ENCODE data around the gene PDE4B. TPM values are rescaled to one million over a fixed set of nuclear protein-coding genes. Genes with fewer than 3 reads are reported as not detected.

The PDE4B gene
- total RNA-seq, 1 donor from 2014 or later: 1.2 TPM

GRCh38 chr1:65818966-65819365 is 26.3 kb downstream of the PDE4B start:
- no peak overlapping the region for H3K9ac ChIP-seq
- TF ChIP-seq, protein P1, sequence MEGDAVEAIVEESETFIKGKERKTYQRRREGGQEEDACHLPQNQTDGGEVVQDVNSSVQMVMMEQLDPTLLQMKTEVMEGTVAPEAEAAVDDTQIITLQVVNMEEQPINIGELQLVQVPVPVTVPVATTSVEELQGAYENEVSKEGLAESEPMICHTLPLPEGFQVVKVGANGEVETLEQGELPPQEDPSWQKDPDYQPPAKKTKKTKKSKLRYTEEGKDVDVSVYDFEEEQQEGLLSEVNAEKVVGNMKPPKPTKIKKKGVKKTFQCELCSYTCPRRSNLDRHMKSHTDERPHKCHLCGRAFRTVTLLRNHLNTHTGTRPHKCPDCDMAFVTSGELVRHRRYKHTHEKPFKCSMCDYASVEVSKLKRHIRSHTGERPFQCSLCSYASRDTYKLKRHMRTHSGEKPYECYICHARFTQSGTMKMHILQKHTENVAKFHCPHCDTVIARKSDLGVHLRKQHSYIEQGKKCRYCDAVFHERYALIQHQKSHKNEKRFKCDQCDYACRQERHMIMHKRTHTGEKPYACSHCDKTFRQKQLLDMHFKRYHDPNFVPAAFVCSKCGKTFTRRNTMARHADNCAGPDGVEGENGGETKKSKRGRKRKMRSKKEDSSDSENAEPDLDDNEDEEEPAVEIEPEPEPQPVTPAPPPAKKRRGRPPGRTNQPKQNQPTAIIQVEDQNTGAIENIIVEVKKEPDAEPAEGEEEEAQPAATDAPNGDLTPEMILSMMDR (IDR thresholded peaks at IDR 0.05): no peak
- TF ChIP-seq EZH2phosphoT487 (IDR thresholded peaks at IDR 0.05): no peak
- TF ChIP-seq EZH2 (IDR thresholded peaks at IDR 0.05): no peak
- H4K20me1 ChIP-seq (ENCODE audit: low read depth): no peaks in the 10 kb centered on the region
- Mint-ChIP-seq H3K27ac (no peak overlapping the region), H3K4me1 (peaks cover 3% of the 10 kb centered on the region), H3K36me3 (no peaks in the 10 kb centered on the region), H3K27me3 (ENCODE audit: insufficient read depth, low read depth) (no peaks in the 10 kb centered on the region), H3K9me3 (no peaks in the 10 kb centered on the region), H3K4me3 (no peak overlapping the region)
- H3K27ac ChIP-seq: no peak overlapping the region
- H2AFZ ChIP-seq (replicated peaks): no peak overlapping the region
- H3K36me3 ChIP-seq: no peaks in the 10 kb centered on the region
- no peak overlapping the region for H3K4me3 ChIP-seq
- no peak for DNase-seq (ENCODE audit: low spot score)
- H3F3A ChIP-seq (ENCODE audit: low read depth): no peaks in the 10 kb centered on the region
- H3K9me3 ChIP-seq (ENCODE audit: low read depth): no peaks in the 10 kb centered on the region
- H3K79me2 ChIP-seq (ENCODE audit: low read depth): no peaks in the 10 kb centered on the region
- no peaks in the 10 kb centered on the region for H3K4me1 ChIP-seq
- no peak overlapping the region for H3K4me2 ChIP-seq
- H3K27me3 ChIP-seq: no peaks in the 10 kb centered on the region

GRCh38 chr1:65820983-65821382 is 28.3 kb downstream of the PDE4B start:
- no peak overlapping the region for H3K27ac ChIP-seq
- no peaks in the 10 kb centered on the region for H3K4me1 ChIP-seq
- Mint-ChIP-seq H3K27me3 (ENCODE audit: insufficient read depth, low read depth) (no peaks in the 10 kb centered on the region), H3K36me3 (no peaks in the 10 kb centered on the region), H3K4me1 (peaks cover 3% of the 10 kb centered on the region), H3K9me3 (no peaks in the 10 kb centered on the region), H3K27ac (no peak overlapping the region), H3K4me3 (no peak overlapping the region)
- H4K20me1 ChIP-seq (ENCODE audit: low read depth): no peaks in the 10 kb centered on the region
- no peak overlapping the region for H2AFZ ChIP-seq (replicated peaks)
- no peak overlapping the region for H3K4me3 ChIP-seq
- TF ChIP-seq EZH2 (IDR thresholded peaks at IDR 0.05) (no peak), EZH2phosphoT487 (IDR thresholded peaks at IDR 0.05) (no peak)
- TF ChIP-seq, protein P1 (IDR thresholded peaks at IDR 0.05): no peak
- no peak overlapping the region for H3K4me2 ChIP-seq
- H3K27me3 ChIP-seq: no peaks in the 10 kb centered on the region
- H3K79me2 ChIP-seq (ENCODE audit: low read depth): no peaks in the 10 kb centered on the region
- DNase-seq (ENCODE audit: low spot score): no peak
- H3K9ac ChIP-seq: no peak overlapping the region
- H3K36me3 ChIP-seq: no peaks in the 10 kb centered on the region
- no peaks in the 10 kb centered on the region for H3F3A ChIP-seq (ENCODE audit: low read depth)
- H3K9me3 ChIP-seq (ENCODE audit: low read depth): no peaks in the 10 kb centered on the region

DNA sequence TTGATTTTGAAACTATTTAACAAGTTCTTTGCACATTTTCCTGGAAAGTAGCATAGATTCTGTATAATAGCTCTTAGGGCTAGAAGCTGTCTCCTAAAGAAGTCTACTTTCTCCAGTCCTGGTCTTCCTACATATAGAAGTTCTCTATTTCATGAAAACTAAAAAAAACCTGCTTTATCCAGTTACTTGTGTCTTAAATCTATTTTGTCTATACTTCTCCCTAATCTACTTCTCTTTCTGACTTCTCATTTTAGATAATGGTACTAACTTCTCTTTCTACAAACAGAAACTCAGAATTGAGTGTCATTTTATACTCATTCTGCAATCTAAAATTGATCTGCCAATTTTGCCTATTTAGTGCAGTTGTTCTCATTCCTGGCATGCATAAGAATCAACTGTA is 28.7 kb downstream of the PDE4B start:
- H3K4me3 ChIP-seq: no peak overlapping the region
- H3K4me2 ChIP-seq: no peak overlapping the region

More for the DNA sequence above, 28.7 kb downstream of the PDE4B start:
- H3K4me3 Mint-ChIP-seq: no peak overlapping the region
- peaks cover 3% of the 10 kb centered on the region for H3K4me1 Mint-ChIP-seq
- H3K4me1 ChIP-seq: no peaks in the 10 kb centered on the region
- H3K27me3 Mint-ChIP-seq (ENCODE audit: insufficient read depth, low read depth): no peaks in the 10 kb centered on the region
- TF ChIP-seq EZH2phosphoT487 (IDR thresholded peaks at IDR 0.05): no peak
- TF ChIP-seq, protein P1 (IDR thresholded peaks at IDR 0.05): no peak
- TF ChIP-seq EZH2 (IDR thresholded peaks at IDR 0.05): no peak
- H3F3A ChIP-seq (ENCODE audit: low read depth): no peaks in the 10 kb centered on the region
- no peaks in the 10 kb centered on the region for H4K20me1 ChIP-seq (ENCODE audit: low read depth)
- DNase-seq (ENCODE audit: low spot score): no peak
- H3K36me3 ChIP-seq: no peaks in the 10 kb centered on the region
- H3K79me2 ChIP-seq (ENCODE audit: low read depth): no peaks in the 10 kb centered on the region
- H3K9me3 Mint-ChIP-seq: no peaks in the 10 kb centered on the region
- H3K27ac ChIP-seq: no peak overlapping the region
- no peaks in the 10 kb centered on the region for H3K36me3 Mint-ChIP-seq
- H2AFZ ChIP-seq (replicated peaks): no peak overlapping the region
- no peak overlapping the region for H3K27ac Mint-ChIP-seq
- H3K27me3 ChIP-seq: no peaks in the 10 kb centered on the region
- no peak overlapping the region for H3K9ac ChIP-seq
- no peaks in the 10 kb centered on the region for H3K9me3 ChIP-seq (ENCODE audit: low read depth)
